Sigmoid colon (tissue), 3 donors: ENCODE measurements around the gene FBLN1.

Experiments used
- POLR2A ChIP-seq, 2 donors: fragments of 450-650 bp; IDR thresholded peaks; one replicate each; pipeline ENCODE4 v1.6.1; 2016; ENCODE audit warnings: antibody characterized with exemption in 2 of 2, mild to moderate bottlenecking in 2 of 2, moderate library complexity in 2 of 2
- TF ChIP-seq, protein P1 (sequence below), 4 experiments: fragments of 450-650 bp in 3 of 4; fragments of 200-600 bp in 1 of 4; IDR thresholded peaks; one replicate each; pipeline ENCODE4 v1.5.1; 2016 to 2019; ENCODE audit warnings: antibody characterized with exemption in 4 of 4, mild to moderate bottlenecking in 3 of 4, moderate library complexity in 2 of 4

DNA sequence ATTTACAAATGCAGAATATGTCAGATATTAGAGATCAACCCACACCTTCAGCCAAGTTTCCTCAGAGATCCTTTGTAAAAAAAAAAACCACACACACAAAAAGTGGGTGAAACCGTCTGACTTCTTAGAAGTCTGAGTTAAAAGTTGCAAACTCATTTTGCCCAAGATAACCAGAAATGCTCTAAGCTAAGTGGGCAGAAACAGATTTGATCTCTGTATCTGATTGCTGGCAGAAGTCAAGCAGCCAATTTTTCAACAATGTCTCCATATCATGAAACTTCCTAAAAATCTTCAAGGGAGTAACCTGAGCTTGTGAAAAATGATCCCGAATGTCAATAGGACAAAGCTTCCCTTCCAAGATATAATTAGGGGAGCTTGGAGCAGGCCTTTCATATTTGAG, 140.3 kb downstream of the FBLN1 start:
- TF ChIP-seq, protein P1, sequence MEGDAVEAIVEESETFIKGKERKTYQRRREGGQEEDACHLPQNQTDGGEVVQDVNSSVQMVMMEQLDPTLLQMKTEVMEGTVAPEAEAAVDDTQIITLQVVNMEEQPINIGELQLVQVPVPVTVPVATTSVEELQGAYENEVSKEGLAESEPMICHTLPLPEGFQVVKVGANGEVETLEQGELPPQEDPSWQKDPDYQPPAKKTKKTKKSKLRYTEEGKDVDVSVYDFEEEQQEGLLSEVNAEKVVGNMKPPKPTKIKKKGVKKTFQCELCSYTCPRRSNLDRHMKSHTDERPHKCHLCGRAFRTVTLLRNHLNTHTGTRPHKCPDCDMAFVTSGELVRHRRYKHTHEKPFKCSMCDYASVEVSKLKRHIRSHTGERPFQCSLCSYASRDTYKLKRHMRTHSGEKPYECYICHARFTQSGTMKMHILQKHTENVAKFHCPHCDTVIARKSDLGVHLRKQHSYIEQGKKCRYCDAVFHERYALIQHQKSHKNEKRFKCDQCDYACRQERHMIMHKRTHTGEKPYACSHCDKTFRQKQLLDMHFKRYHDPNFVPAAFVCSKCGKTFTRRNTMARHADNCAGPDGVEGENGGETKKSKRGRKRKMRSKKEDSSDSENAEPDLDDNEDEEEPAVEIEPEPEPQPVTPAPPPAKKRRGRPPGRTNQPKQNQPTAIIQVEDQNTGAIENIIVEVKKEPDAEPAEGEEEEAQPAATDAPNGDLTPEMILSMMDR (IDR thresholded peaks at IDR 0.05) = no peak
- no peak for TF ChIP-seq POLR2A (IDR thresholded peaks at IDR 0.05)
